Adrenal gland (tissue), 12 donors: ENCODE results near the gene FIS1. TPM values are rescaled to one million over a fixed set of nuclear protein-coding genes. Genes with fewer than 3 reads are reported as not detected.

Experiments
- DNase-seq, 7 donors: peaks; one replicate each; pipeline ENCODE4 v3.0.0-alpha.2; 2019 to 2020
- H3K27ac ChIP-seq, 5 donors: fragments of 200-600 bp; sonication (generic) in 4 of 5; 1 replicate in 3 of 5; 2 replicates in 2 of 5; pipeline versions ENCODE4 v1.5.1 to v1.8.0; 2016 to 2020; ENCODE audit warnings: mild to moderate bottlenecking in 1 of 5
- H3K27me3 ChIP-seq: fragments of 200-600 bp; 2 replicates; pipeline ENCODE4 v1.8.0; 2021
- H3K36me3 ChIP-seq, 2 donors: fragments of 200-600 bp; replicated peaks in 1 of 2; 1 replicate in 1 of 2; 2 replicates in 1 of 2; pipeline versions ENCODE4 v1.5.1 to v1.8.0; 2018 to 2022
- H3K4me1 ChIP-seq, 2 donors: fragments of 200-600 bp; replicated peaks in 1 of 2; 1 replicate in 1 of 2; 2 replicates in 1 of 2; pipeline versions ENCODE4 v1.5.1 to v1.8.0; 2018 to 2021
- H3K4me3 ChIP-seq, 4 donors: fragments of 200-600 bp; sonication (generic) in 3 of 4; one replicate each; pipeline ENCODE4 v1.5.1; 2016 to 2018
- H3K9me3 ChIP-seq, 3 donors: fragments of 200-600 bp; sonication (generic) in 1 of 3; replicated peaks in 1 of 3; 1 replicate in 2 of 3; 2 replicates in 1 of 3; pipeline versions ENCODE4 v1.5.1 to v1.8.0; 2016 to 2021
- POLR2A ChIP-seq, 2 donors: fragments of 450-650 bp; IDR thresholded peaks; one replicate each; pipeline ENCODE4 v1.6.1; 2017; ENCODE audit warnings: antibody characterized with exemption in 2 of 2, mild to moderate bottlenecking in 2 of 2, moderate library complexity in 1 of 2
- WGBS, 4 donors: extraction: QIAGEN DNeasy Blood & Tissue Kit in 2 of 4; methylation state at CpG; one replicate each; pipeline versions ENCODE4 v1.1.5 to v1.1.7; 2013 to 2017; 5-methylcytosine and 5-hydroxymethylcytosine counted together
- intact Hi-C, 2 donors: fragments of 100-400 bp; cut with DNase I; formaldehyde crosslinking; loops; one replicate each; pipeline versions ENCODE4 v1.14.1 to v1.15.0; 2022 to 2023
- polyA plus RNA-seq, 3 donors: library from polyadenylated mRNA; stranded (reverse); fragments of 200-250 nt in 2 of 3; fragments of 350-450 nt in 1 of 3; fragmentation: Illumina TruSeq in 1 of 3; extraction: RNeasy Lipid Tissue Mini Kit (QIAGEN cat#74804) in 1 of 3; gene quantifications; one replicate each; pipeline ENCODE4 v1.2.3, GENCODE V29; 2013 to 2014
- small RNA-seq, 2 donors: library from RNA; depleted of rRNA; stranded (forward); fragments of <200 nt; gene quantifications; one replicate each; pipeline ENCODE3, GENCODE V24; 2016
- total RNA-seq, 9 donors: library from RNA; depleted of rRNA in 4 of 9; stranded (reverse); fragments of >200 nt in 4 of 9; fragments of 120-200 nt in 1 of 9; fragmentation: NEBNext Ultra II Directional in 1 of 9; extraction: Animal tissue kit (Norgen Biotek cat#: 25700) in 1 of 9; gene quantifications; one replicate each; pipeline versions ENCODE4 v1.1.0 to v1.2.4, GENCODE V29; 2013 to 2023
- TF ChIP-seq, protein P1 (sequence below), 6 experiments: fragments of 450-650 bp in 4 of 6; fragments of 200-600 bp in 2 of 6; sonication (generic) in 1 of 6; IDR thresholded peaks; 1 replicate in 5 of 6; 2 replicates in 1 of 6; pipeline versions ENCODE4 v1.5.1 to v1.8.0; 2016 to 2021; ENCODE audit warnings: antibody characterized with exemption in 6 of 6, mild to moderate bottlenecking in 2 of 6, moderate library complexity in 1 of 6
- donor health status: healthy with polysubstance abuse.
- donor health status: Bipolar disorder and iron deficiency.
- donor health status: DM: yes; HTN: yes; CAD: no.
- donor health status: DM: no; HTN: no; CAD: no.
- donor health status: DM: no; HTN: no; CAD: no.
- donor health status: DM: yes; HTN: yes; CAD: no.

The FIS1 gene
- total and polyA plus RNA-seq, 12 donors = 158 to 439 (median 280) TPM

DNA sequence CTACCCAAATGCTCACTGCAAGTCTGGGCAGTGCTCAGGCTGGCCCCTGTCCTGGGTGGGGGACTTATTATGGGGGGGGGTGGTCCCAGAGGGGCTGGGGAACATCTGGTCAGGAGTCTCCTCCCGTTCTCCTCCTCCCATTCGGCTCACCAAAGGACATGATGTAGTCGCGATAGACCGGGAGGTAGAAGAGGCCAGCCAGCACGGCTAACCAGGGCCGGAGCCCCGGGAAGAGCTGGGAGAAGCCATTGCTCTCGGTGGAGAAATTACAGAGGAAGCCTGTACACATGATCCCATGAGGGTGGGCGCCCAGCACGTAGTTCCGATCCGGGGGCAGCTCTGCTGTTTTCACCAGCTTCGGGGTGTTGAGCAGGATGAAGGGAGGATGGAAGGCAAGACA is 46.4 kb downstream of the FIS1 start:
- no peak overlapping the region for H3K27ac ChIP-seq
- WGBS, 4 donors = 69 to 76% (median 73%) methylated on average over 14 of the region's 14 CpGs
- TF ChIP-seq, protein P1, sequence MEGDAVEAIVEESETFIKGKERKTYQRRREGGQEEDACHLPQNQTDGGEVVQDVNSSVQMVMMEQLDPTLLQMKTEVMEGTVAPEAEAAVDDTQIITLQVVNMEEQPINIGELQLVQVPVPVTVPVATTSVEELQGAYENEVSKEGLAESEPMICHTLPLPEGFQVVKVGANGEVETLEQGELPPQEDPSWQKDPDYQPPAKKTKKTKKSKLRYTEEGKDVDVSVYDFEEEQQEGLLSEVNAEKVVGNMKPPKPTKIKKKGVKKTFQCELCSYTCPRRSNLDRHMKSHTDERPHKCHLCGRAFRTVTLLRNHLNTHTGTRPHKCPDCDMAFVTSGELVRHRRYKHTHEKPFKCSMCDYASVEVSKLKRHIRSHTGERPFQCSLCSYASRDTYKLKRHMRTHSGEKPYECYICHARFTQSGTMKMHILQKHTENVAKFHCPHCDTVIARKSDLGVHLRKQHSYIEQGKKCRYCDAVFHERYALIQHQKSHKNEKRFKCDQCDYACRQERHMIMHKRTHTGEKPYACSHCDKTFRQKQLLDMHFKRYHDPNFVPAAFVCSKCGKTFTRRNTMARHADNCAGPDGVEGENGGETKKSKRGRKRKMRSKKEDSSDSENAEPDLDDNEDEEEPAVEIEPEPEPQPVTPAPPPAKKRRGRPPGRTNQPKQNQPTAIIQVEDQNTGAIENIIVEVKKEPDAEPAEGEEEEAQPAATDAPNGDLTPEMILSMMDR (IDR thresholded peaks at IDR 0.05) = no peak
- TF ChIP-seq POLR2A (IDR thresholded peaks at IDR 0.05) = no peak
- H3K36me3 ChIP-seq = no peaks in the 10 kb centered on the region
- no peak for DNase-seq
- intact Hi-C loops = no loop called here
- peaks cover 31% of the 10 kb centered on the region for H3K27me3 ChIP-seq
- no peaks in the 10 kb centered on the region for H3K9me3 ChIP-seq
- no peak overlapping the region for H3K4me3 ChIP-seq
- peaks cover 0 to 5% of the 10 kb centered on the region in 2 donors for H3K4me1 ChIP-seq

DNA sequence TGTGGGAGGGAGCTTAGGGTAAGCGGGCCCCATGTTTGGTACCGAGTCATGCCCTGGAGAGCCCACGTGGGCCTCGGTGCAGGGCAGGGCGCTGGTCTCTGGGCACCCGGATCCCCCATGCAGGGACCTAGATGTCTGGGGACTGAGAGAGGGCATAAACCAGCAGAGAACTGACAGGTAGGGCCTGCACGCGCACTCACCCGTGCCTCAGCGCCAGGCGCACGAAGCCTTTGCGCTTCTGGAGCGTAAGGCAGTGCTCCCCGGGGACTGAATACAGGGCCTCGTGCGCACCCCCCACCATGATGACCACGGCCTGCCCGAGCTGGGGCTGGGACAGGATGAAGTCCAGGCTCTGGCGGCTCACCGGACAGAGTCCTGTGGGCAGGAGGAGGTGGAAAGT is 46.9 kb downstream of the FIS1 start:
- Histone ChIP-seq H3K36me3 (no peaks in the 10 kb centered on the region), H3K27me3 (peaks cover 27% of the 10 kb centered on the region), H3K4me1 (peaks cover 0 to 5% of the 10 kb centered on the region in 2 donors), H3K9me3 (no peaks in the 10 kb centered on the region), H3K4me3 (no peak overlapping the region), H3K27ac (no peak overlapping the region)
- TF ChIP-seq, protein P1 (IDR thresholded peaks at IDR 0.05) = no peak
- TF ChIP-seq POLR2A (IDR thresholded peaks at IDR 0.05) = no peak
- WGBS, 4 donors = 69 to 76% (median 74%) methylated on average over 5 to 21 of the region's 21 CpGs
- no peak for DNase-seq
- intact Hi-C loops = no loop called here

DNA sequence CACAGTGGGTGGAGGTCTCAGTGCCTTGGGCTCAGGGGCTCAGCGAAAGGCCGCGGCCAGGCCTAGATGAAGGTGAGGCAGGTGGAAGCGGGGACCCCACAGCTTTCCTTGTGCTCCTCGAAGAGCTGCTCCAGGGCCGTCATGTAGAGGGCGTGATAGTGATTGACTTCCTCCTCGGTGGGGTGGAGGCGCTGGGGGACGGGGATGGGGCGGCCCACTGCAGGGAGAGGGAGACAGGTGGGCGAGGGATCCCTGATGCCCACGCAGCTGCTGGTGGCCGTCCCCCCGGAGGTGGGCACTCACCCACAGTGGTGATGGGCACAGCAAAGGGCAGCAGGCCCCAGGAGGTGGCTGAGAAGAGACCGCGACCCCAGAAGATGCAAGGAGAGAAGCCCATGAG is 49.0 kb downstream of the FIS1 start:
- H3K27me3 ChIP-seq = peaks cover 6% of the 10 kb centered on the region
- intact Hi-C loops = no loop called here
- TF ChIP-seq POLR2A (IDR thresholded peaks at IDR 0.05) = no peak
- TF ChIP-seq, protein P1 (IDR thresholded peaks at IDR 0.05) = no peak
- no peak for DNase-seq
- H3K9me3 ChIP-seq = no peaks in the 10 kb centered on the region
- no peak overlapping the region for H3K4me3 ChIP-seq
- H3K36me3 ChIP-seq = no peaks in the 10 kb centered on the region
- H3K4me1 ChIP-seq = no peaks in the 10 kb centered on the region
- 80 to 85% (median 82%) methylated on average over 8 to 17 of the region's 17 CpGs for WGBS, 4 donors
- H3K27ac ChIP-seq = no peak overlapping the region

Small RNAs within 50 kb of the gene (small RNA-seq; reads per million reads assigned to genes)
- 0 to 0.12 reads per million in 2 donors for gene RNU6-1104P

Other genes with a start within 250 kb of the FIS1 start
- not detected for gene MUC17, start 225.0 kb downstream of the FIS1 start, total RNA-seq
- gene MUC17, start 225.0 kb downstream of the FIS1 start, polyA plus RNA-seq = not detected
- gene TRIM56, start 159.6 kb downstream of the FIS1 start, total RNA-seq = 10 to 100 TPM; 10.6 to 57.3 (median 29.5) TPM
- gene TRIM56, start 159.6 kb downstream of the FIS1 start, polyA plus RNA-seq = 10 to 100 TPM in 2 of 3 donors, 1 to 10 TPM in 1; 8.3 to 24.1 (median 16.3) TPM
- gene SERPINE1, start 118.0 kb downstream of the FIS1 start, total RNA-seq = 100 to 1,000 TPM in 1 of 9 donors, 10 to 100 TPM in 6, 1 to 10 TPM in 2; 4.8 to 118 (median 18.8) TPM
- gene SERPINE1, start 118.0 kb downstream of the FIS1 start, polyA plus RNA-seq = 10 to 100 TPM in 2 of 3 donors, 1 to 10 TPM in 1; 9.1 to 23.1 (median 23.0) TPM
- gene AP1S1, start 90.6 kb downstream of the FIS1 start, total RNA-seq = 100 to 1,000 TPM in 1 of 9 donors, 10 to 100 TPM in 8; 26.9 to 190 (median 45.8) TPM
- 10 to 100 TPM; 20.4 to 35.4 (median 30.0) TPM for gene AP1S1, start 90.6 kb downstream of the FIS1 start, polyA plus RNA-seq
- 10 to 100 TPM in 2 of 9 donors, 1 to 10 TPM in 3, under 1 TPM in 1, not detected in 3; 0.97 to 14.3 (median 3.3) TPM for gene VGF, start 79.5 kb downstream of the FIS1 start, total RNA-seq
- 10 to 100 TPM in 1 of 3 donors, 1 to 10 TPM in 2; 1.9 to 12.8 (median 4.6) TPM for gene VGF, start 79.5 kb downstream of the FIS1 start, polyA plus RNA-seq
- gene NAT16, start 64.8 kb downstream of the FIS1 start, total RNA-seq = under 1 TPM in 1 of 9 donors, not detected in 8; 0.14 TPM
- gene NAT16, start 64.8 kb downstream of the FIS1 start, polyA plus RNA-seq = not detected
- not detected for gene MOGAT3, start 44.0 kb downstream of the FIS1 start, total RNA-seq
- not detected for gene MOGAT3, start 44.0 kb downstream of the FIS1 start, polyA plus RNA-seq
- 10 to 100 TPM; 24.1 to 62.2 (median 50.8) TPM for gene PLOD3, start 27.5 kb downstream of the FIS1 start, total RNA-seq
- gene PLOD3, start 27.5 kb downstream of the FIS1 start, polyA plus RNA-seq = 10 to 100 TPM; 35.4 to 59.8 (median 54.4) TPM
- gene ZNHIT1, start 26.9 kb downstream of the FIS1 start, total RNA-seq = 100 to 1,000 TPM in 4 of 9 donors, 10 to 100 TPM in 5; 69.0 to 142 (median 95.7) TPM
- gene ZNHIT1, start 26.9 kb downstream of the FIS1 start, polyA plus RNA-seq = 100 to 1,000 TPM in 2 of 3 donors, 10 to 100 TPM in 1; 34.7 to 228 (median 177) TPM
- gene CLDN15, start 7.3 kb downstream of the FIS1 start, total RNA-seq = 1 to 10 TPM; 2.0 to 7.8 (median 3.6) TPM
- gene CLDN15, start 7.3 kb downstream of the FIS1 start, polyA plus RNA-seq = 10 to 100 TPM in 1 of 3 donors, 1 to 10 TPM in 1, under 1 TPM in 1; 0.70 to 10.9 (median 6.5) TPM
- 10 to 100 TPM; 22.5 to 72.2 (median 34.7) TPM for gene IFT22, start 76.7 kb upstream of the FIS1 start, total RNA-seq
- gene IFT22, start 76.7 kb upstream of the FIS1 start, polyA plus RNA-seq = 10 to 100 TPM; 14.7 to 40.9 (median 22.5) TPM
- gene COL26A1, start 117.8 kb upstream of the FIS1 start, total RNA-seq = 10 to 100 TPM in 2 of 9 donors, 1 to 10 TPM in 7; 1.8 to 18.8 (median 5.0) TPM
- gene COL26A1, start 117.8 kb upstream of the FIS1 start, polyA plus RNA-seq = 10 to 100 TPM in 1 of 3 donors, 1 to 10 TPM in 1, under 1 TPM in 1; 0.64 to 15.0 (median 3.4) TPM